GM21529 (cell line): ENCODE measurements around the gene MPPED2.

ENCODE experiments used
- ATAC-seq: cut with Tn5 transposase; IDR thresholded peaks from one replicate; pipeline ENCODE4 v1.9.1; 2021; ENCODE audit not compliant: unreplicated experiment

Gene MPPED2

DNA sequence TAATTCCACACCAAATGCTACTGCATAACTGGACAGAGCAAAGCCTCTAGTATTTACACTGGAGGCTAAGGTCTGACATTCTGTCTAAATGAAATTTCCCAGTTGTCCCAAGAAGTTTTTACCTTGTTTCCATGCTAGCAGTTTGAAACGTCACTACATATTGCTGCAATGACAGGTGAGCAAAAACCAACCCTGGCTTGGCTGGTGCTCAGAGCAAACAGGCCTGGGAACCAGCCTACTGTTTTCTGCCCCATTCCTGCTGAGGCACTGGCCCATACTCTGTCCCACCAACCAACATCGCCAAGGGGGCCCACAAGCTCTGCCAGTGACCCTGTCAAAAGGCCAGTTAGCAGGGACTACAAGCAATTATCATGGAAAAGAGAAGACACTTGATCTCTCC lies 131.1 kb downstream of the MPPED2 start:
- ATAC-seq = no peak

DNA sequence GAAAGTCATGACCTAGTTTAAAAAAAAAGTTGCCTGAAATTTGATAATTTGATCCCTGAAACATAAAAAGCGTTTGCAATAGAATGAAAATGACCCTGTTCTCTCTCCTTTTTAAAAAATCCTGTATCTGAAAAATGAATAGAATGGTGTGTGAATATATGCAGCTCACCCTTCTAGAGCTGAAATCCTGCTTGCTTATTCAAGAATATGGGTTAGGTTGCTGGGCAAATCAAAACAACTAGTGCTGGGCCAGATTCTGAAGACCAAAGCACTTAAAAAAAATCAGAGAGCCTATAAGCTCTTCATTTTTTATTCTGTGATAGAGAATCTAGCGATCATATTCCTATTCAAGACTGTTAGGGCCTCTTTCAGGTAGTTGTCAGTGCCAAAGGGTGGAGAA lies 131.6 kb downstream of the MPPED2 start:
- no peak for ATAC-seq

DNA sequence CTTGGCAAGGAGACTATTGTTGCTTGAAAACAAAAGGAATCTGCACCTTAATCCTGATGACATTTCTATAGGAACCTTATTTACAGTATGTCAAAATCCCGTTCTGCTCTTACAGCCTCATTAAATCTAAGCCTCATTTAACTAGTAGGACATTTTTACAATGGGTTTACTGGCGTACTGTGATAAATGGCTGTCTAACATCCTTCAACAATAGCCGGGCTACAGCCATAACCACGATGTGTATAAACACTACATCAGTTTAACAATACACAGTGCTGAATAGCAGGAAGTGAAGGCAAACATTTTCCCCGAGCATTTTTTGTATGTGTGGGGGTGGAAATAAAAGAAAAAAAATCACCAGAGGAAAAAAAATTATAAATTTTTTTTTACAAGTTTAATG lies 132.0 kb downstream of the MPPED2 start:
- ATAC-seq = no peak

DNA sequence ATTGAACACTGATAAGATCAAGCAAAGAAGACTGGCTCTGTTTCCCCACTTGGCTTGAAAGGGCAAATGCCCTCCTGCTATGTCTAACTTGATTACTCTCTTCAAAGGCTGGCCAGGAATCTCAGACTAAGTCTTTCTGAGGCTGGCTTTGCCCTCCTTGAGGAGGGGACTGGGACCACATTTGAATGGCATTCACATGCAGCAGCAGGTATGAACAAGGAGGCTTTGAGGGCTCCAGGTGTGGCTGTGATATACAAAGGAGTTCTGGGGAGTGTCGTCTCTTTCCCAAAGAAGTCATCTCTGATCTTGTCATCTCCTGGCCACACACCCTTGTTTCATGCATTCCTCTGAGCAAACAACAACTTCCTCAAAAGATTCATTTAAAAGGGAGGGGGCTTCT lies 132.4 kb downstream of the MPPED2 start:
- no peak for ATAC-seq

DNA sequence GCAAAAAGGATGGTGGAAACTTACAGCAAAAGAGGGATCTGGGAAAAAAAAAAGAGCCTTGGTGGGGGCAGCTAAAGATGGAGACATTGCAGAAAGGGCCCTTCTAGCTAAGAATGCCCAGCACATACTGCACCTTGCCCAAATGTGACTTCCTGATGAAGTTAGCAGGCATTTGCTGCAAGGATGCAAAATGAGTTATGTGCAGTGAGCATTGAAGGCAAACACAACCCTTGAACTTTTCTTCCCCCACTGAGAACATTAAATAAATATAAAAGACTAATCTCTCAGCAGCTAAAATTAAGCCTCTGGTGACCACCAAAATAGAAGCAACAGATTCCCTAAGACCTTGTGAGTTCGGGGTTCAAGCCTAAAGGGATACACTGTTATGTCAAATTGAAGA lies 133.3 kb downstream of the MPPED2 start:
- ATAC-seq = no peak

DNA sequence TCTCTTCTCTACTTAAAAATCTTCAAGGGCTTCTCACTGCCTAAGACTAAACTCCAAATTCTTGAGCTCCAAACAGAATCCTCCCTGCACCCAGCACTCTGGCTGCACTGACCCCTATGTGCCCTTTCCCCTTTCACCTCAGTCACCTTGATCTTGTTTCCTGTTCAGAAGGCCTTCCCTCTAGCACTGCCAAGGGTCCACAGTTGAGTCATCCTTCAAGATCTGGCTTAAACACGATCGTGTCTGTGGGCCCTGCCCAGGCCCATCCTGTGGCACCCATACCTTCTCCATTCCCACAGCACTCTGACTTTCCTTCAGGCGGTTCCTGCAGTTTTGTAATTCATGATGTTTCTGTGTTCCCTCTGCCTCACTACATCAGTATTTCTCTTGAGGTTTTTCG lies 134.0 kb downstream of the MPPED2 start:
- ATAC-seq = no peak

DNA sequence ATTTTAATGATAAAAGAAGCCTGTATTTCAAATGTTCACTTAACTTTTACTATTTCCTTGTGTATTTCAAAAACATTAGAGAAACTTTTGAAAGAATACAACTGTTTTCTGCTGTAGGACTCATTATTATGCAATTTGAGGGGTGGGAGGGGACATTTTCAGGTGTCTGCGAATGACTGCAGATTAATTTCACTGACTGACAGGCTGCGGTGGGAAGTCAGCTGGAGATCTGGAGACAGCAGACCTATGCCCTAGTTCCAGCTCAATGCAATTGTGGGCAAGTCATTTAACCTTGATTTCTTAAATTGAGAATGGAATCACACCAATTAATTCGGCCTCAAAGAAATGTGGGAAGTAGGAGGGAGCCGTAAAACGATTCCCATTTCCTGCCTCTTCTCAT lies 134.5 kb downstream of the MPPED2 start:
- no peak for ATAC-seq

DNA sequence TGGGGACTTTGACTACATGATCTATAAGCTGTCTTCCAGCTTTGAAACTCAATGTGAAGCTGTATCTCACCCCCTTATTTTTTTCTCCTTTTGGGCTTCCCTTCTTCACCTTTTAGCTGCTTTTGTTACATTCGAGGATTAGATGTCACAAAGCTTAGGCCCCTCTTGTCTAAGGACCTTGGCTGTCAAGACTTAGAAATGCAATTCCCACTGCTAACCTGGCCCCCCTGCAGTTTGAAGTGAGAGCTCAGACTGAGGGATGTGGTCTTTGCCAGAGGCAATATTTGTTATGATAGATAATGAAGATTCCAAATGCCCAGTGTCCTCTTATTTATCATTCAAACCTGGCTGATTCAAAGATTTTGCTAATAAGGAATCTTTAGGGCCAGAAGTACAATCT lies 135.0 kb downstream of the MPPED2 start:
- ATAC-seq = no peak

DNA sequence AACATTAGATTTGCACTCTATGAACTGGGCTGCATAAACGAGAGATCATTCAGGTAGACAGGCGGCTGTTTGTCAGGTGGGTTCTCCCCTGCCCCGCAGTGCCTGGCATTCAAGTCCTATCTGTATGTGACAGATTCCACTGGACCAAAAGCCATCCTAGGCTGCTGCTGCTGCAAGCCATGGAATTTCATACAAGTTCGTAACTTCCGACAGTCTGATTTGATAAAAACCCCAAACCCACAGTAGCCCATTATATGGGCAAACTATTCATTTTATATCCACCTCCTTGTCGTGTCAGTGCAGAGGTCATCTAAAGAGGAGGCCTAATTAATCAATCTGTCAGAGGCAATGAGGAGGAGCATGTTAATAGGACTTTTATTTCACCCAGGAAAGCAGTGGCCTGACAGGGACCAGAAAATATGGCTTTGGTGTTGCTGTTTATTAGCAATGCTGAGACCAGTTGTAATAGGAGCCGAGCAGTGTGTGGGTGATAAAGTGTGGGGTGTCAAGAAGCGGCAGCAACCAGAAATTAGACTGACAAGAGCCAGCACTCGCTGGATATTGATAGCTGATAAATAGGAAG lies 139.0 kb downstream of the MPPED2 start:
- ATAC-seq = no peak

DNA sequence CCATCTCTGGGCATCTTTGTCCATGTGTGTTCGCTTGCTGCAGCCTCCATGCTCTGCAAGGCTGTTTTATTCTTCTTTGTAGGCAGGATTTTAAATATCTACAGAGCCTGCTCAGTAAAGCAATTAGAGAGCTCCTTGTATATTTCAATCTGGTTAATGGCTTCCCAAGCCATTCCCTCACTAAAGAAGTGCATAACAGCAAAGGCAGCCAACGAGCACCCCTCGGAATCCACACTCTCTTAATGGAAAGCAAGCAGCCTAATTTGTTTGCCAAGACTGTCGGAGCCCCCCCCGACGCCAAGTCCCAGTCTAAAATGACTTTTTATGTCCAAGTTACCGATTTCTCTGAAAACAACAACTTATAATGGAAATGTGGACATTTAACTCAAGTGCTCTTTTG lies 139.6 kb downstream of the MPPED2 start:
- ATAC-seq = no peak

DNA sequence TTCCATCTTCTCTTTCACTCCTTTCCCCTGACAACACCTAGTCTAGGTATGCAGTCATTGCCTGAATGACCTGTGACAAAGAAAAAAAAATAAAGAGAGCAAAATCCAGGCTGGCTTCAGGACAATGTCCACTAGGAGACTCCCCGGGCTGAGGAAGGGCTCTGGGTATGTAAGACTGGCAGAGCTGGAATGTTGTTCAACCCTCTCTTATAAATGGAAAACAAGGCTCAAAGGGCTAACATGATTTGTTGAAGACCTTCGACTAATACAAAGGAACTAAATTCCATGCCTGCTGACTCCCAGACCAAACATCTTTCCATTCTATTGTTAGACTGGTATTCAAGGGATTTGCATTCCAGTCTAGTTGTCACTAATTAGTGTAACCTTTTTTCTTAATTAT lies 141.1 kb downstream of the MPPED2 start:
- no peak for ATAC-seq

DNA sequence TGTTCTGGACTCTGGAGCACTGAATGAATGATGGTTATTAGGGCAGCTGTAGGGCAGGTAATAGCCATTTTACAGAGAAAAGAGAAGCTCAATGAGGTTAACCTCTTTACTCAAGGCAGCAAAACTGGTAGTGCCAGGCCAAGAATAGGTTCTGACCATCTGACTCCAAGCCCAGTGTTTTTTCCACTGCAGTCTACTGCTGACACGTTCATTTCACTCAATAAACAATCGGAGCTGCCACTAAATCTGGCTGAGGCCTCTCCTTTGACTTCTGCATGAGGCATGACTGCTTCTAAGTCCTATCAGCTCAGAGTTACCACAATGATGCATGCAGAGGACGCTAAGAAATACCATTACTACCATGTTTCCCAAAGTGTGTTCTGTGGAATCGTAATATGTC lies 145.6 kb downstream of the MPPED2 start:
- ATAC-seq = no peak

DNA sequence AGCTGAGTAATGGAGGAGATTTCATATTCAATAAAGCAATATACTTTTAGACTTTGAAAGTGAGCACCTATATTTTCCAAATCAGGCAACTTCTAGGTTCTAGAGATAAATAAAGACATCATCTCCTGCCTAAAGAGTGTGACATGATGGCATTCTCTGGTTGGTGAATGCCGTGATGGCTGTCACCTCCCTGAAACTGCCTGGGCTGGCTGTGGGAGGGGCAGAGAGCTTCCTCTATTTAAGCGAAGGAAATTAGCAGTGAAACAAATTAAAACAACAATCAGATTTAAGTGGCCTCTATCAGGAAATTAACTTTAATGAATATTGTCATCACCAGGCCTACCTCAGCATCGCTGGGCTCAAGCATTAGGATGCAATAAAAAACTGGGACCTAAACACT lies 149.4 kb downstream of the MPPED2 start:
- ATAC-seq = no peak

DNA sequence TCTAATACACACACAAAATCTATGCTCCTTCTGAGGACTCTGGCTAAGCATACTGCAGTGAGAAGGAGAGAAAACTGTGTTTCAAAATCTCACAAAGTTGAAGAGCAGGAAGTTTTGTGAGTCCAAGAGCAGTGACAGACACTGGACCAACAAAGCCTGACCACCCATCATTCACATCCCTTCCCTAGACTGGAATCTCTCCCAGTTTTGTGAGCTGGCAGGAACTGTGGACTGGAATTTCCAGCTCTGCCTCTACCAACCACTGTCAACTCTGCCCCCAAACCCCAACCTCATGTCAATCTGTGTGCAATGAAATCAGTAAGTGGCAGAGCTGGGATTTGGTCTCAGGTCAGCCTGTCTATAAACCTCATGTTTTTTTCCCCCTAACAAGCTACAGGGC lies 150.7 kb downstream of the MPPED2 start:
- no peak for ATAC-seq

DNA sequence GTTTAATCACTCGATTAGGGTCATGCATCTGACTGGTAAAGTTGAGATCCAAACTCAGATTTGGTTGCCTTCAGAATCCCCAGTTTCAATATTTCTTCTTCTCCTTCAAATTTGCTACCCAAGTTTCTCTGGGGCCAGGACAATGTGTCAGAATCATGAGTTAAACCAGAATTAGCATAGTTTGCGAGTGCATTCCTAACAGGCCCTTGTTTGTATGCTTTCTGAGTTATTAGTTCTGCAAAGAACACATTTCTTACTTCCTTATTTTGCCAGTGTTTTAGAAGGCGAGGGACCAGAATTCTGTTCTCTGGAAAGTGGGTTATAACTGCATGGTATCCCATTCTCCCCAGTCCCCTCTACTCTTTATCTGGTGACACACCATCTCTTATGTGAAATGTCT lies 151.3 kb downstream of the MPPED2 start:
- no peak for ATAC-seq

DNA sequence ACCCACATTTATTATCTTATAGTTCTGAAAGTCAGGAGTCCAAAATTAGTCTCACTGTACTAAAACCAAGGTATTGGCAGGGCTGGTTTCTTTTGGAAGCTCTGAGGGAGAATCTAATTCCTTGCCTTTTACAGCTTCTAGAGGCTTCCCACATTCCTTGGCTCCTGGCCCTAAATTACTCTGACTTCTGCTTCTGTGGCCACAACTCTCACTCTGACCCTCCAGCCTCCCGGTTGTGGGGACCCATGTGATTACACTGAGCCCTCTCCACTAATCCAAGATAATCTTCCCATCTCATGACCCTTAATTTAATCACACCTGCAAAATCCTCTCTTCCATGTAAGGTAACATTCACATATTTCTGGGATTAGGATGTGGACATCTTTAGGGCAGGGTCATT lies 152.3 kb downstream of the MPPED2 start:
- no peak for ATAC-seq

DNA sequence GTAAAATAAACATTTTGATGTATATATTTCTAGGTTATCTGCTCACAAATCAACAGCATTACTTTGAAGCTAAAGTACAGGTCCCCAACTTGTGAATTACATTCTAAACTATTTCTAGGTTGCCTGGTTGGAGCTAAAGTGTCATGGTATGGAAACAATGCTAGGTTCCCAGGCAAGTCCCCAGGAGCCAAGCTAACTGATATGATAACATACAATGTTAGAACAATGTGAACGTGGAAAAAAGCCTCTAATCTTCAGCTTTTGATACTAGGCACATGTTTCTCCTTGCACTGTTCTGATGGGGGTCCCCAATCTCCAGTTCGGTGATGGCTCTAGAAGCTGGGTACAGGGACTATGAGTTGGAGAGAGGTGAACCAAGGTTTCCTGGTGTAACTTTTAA lies 153.4 kb downstream of the MPPED2 start:
- ATAC-seq = no peak

DNA sequence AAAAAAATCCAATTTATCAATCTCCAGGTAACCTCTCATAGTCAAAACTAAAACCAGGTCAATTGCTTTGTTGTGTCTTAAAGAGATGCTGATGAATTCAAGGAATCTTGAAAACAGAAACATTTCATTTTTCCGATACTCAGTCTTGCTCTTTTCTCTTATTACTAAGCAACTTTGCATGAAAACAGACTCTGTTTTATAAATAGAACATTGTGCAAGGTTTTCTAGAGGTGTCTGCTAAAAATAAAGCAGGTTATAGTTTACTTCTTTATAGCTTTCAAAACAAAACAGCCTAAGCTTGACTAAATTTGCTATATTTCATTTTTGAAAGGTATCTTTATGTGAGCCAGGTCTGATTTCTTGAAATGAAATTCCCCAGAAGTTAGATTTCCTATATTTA lies 154.0 kb downstream of the MPPED2 start:
- peak; percentile 66 for ATAC-seq

DNA sequence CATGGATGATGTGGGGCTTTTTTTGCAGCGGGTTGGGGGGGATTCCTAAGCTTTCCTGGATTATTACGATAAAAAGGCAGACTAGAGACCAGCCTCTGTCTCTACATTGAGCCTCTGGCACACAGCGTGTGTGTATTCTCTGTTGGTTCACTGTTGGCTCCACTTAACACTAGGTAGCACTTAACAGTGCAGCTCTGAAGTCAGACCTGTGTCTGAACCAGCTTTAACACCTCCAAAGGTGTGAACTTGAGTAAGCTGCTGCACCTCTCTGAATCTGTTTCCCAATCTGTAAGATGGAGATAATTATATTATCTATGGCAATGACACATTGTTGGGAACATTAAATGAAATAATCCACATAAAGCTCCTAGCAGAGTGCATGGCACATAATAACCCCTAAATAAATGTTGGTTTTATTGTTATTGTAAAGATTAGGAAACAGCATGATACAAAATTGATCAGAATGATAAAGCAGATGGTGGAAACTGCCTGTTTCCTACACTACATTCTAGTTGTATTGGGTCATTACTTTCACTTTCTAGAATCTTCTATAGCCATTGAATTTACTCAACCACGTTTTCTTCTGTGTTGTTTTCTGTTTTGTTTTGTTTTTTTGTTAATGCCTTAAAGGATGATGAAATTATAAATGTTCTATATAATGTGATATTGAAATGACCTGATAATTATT lies 154.9 kb downstream of the MPPED2 start:
- ATAC-seq = no peak

DNA sequence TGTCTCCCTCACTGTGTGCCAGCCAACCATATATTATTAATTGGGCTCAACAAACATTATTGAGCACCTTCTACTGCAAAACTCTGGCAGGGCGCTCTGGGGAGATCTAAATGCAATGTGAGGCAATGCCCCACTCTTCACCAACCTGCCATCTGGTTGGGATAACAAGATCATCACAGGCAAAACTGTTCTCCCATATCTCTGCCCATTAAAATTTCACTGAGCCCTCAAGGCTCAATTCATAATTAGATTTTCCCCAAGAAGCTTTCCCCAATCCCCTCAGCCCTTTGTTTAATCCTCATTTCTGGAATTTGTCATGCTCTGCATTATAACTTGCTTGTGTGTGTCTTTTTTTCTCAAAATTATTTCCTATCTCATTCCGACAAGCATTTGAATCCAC lies 156.6 kb downstream of the MPPED2 start:
- no peak for ATAC-seq

DNA sequence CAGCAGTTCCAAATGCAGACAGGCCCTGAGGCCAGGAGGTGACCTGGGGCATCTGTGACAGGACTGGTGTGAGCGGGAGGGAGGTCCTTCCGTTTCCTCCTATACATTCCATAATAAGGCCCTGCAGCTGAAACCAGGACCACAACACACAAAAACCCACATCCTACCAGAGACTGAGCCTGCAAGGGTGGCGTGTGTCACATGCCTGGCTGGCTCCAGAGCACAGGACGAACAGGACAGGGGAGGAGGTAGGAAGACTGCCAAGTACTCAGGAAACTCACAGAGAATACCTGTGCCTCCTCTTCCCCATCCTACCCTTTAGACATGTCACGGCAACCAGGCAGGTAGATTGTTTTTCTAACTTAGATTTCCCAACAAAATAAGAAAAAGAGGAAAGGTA lies 159.4 kb downstream of the MPPED2 start:
- ATAC-seq = no peak

DNA sequence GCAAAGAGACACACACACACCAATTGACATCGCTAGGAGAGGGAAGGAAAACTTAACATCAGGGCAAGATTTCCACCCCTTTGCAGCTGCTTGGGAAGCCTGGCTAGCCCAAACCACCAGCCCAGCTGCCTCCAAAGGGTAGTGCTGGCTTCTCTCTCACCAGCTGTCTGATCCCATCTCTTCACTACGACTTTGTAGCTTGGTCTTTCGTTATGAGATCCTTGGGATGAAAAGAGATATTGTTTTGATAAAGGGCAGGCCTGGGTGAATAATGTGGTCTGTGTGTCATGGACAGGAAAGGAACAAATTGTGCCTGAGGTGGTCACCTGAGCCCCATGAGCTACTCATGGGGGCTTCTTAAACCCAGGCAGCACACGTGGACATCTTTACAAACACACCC lies 161.3 kb downstream of the MPPED2 start:
- ATAC-seq = no peak

DNA sequence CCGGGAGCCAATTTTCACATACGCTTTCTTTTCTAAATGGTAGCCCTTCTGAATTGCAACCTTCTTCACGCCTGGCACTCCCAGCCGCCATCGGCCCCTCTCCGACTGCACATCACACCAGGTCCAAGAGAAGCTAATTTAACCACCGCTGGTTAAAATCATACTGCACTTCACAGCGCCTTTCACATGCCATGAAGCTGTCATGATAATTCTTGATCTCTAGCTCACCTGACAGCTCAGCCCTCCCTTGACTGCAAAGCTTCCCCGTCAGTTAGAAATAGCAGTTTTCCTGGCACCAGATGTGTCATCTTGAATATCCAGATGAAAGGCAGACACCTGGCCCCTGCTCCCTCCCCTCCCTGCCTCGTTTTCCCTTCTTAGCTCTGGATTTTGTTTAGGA lies 161.8 kb downstream of the MPPED2 start:
- no peak for ATAC-seq
